ENCODE measurements around the gene EIF3I.
A peak's percentile ranks its signal among the peaks of the same experiment; 100 is the strongest.
"Not testable (repeated sequence)": the region's sequence is repeated elsewhere in the genome, so short reads cannot be mapped to it uniquely, and the experiment has no call there.

EIF3I gene

GRCh38 chr1:32232558-32233304 is 10.5 kb downstream of the EIF3I start:
- no peak for DNase-seq

GRCh38 chr1:32234792-32235191 is 12.6 kb downstream of the EIF3I start:
- no peak for DNase-seq

DNA sequence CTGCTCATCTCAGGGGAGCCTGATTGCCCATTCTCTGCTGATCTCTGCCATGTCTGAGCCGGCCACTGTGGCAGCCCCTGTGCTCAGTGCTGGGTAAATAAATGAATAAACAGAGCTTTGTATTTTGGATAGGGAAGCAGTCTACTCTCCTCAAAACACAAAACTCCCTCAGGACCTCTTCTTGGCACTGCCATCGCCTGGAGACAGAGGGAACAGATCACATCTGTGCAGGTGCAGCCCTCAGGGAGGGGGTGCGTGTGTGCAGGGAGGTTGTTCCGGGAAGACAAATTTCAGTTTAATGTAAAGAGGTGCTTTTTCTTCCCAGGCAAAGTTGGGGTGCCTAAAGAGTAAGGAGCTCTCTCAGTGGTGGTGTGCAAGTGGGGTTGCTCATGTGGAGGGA is 17.1 kb downstream of the EIF3I start:
- no peak for DNase-seq

DNA sequence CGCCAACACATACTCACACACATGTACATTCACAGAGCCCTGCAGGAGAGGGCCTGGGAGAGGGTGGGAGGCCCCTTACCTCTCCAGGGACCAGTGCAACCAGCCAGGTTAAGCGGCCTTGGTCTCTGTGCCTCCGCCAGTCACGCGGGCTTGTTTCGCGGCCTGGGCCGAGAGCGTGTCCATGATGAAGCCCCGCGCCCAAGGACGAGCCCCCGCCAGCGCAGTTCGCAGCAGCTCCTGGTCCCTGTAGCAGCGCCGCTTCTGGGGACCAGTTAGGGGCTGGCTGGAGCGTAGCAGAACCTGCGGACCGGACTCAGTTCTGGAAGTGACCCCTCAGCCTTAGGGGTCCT is 17.6 kb downstream of the EIF3I start:
- no peak for DNase-seq

DNA sequence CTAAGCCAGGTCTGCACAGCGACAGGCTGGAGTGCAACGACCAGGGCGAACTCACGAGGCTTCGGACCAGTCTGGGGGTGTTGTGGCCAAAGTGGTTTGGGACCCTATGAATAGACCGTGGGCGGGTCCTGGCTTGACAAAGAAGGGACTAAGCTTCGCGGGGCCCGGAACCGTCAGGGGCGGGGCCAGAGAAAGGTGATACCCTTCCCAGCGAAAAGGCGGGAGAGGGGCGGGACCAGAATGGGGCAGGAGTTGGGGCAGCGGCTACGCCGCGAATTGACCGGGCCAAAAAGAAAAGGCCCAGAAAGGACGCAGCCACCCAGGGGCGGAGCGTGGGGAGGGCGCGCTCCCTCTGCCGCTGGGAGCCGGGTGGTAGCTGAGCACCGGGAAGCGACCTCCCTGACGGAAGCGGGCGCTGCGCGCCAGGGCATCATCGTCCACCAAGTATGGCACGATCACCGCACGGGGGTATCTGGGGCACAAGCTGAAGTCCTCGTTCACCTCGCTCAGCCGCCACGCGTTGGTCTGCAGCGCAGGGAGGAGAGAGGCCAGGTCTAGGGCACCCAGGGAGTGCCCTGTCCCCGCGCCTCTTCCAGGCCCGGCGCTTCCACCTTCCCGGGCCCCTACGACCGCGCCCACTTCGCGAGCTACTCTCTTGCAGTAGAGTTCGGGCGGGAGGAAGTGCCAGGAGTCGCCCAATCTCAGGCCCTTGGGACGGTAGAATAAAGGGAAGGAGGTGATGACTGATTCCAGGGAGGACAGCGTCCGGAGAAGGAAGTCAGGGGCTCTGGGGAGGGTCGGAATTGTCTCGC is 18.1 kb downstream of the EIF3I start:
- no peak for DNase-seq

GRCh38 chr1:32241001-32241763 is 19.0 kb downstream of the EIF3I start:
- DNase-seq = no peak

DNA sequence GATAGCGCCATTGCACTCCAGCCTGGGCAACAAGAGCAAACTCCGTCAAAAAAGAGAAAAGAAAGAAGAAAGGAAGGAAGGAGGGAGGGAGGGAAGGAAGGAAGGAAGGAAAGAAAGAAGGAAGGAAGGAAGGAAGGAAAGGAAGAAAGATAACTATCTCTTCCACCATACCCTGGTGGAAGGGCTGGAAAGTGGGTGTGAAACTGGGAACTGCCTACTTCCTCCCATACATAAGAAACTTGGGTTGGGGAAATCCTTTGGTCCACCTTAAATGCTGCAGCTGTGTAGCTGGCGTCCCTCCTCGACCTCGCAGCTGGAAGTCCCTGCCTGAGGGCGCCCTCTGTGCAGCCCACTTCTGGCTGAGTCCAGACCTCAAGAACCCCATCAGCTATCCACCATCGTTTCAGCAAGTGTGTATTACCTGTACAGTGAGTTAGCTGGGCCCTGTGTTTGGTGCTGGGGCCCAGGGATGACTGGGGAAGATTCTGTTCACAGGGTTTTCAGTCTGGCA is 20.2 kb downstream of the EIF3I start:
- no peak for DNase-seq

DNA sequence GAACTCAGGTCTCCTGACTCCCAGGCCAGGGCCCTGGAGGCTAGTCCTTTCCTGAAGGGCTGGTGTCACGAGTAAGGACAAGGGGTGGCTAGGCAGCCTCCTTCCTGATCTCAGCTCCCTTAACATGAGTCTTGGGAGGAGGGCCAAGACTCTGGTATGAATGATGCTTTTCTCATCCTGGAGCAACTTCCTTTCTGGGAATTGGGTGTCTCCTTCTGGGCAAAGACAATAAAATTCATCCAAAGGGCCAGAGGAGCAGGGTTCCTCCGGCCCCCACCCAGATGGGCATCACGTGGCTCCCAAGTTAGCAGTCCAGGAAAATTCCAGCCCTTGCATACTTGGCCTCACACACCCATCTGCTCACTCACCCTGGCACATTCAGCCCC is 24.7 kb downstream of the EIF3I start, which contains the start of gene FAM167B:
Gene FAM167B, plus strand, starts transcription at position 335 of the 386 bp plus-strand sequence. CDS start 200 bp downstream, outside the sequence.
- no peak for DNase-seq

GRCh38 chr1:32247452-32247851 is 25.2 kb downstream of the EIF3I start:
- DNase-seq = no peak

DNA sequence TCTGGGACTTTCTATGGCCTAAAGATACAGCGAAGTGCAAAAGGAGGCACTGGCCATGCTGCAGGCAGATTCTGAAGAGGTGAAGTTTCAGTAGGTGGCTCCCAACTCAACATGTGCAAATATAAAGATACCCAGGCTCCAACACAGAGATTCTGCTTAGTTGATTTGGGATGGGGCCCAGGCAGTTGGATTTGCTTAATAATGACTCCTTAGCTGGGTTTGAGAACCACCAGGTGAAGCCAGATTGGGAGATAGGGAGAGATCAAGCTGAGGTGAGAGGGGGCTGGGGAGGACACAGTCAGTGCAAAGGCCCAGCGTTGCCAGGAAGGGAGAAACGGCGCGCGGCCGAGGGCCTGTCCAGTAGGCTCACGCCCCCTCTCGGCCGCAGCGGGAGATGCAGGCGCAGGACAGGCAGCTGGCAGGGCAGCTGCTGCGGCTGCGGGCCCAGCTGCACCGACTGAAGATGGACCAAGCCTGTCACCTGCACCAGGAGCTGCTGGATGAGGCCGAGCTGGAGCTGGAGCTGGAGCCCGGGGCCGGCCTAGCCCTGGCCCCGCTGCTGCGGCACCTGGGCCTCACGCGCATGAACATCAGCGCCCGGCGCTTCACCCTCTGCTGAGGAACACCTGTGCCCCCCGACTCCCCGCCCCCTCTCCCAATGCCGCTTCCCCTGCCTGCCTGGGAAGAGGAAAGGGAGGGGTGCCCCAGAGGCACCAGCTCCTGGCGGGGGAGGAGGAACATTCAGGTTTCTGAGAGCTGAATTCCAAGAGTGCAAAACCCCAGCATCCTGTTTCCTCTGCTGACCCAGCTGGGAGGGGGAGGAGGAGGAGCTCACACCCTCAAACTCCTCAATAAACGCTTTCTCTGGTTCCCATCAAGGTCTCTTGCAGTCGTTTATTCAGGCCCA is 26.0 kb downstream of the EIF3I start:
- DNase-seq = peak; percentile 71

DNA sequence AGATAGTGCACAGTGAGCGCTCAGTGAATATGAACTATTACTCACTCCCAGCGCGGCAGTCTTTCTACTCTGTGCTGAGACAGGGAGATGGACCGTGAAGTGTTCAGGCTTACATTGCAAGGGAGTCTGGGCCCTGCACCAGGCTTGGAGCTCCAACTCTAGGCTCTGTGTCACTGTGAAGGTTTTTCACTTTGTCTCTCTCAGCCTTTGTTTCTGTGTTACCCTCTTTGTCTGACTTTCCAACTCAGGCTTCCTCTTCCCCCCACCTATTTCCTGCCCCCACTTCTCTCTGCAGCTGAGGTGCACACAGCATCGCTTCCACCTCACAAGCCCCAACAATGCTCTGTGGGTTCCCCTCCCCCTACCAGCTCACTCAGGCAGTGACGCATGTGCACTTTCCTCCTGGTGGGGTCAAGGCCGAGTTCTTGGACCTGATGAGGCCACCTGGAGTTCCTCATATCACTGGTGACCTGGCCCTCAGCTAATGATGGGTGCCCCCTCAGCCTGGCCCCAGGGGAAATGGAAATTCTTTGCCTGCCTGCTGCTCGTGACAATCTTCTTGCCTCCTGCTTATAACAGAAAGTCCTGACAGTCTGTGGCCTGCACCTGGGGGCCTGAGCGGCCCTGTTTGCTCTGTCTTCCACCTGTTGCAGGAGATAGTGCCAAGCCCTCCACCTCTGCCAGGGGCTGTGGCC is 27.8 kb downstream of the EIF3I start:
- DNase-seq = no peak

GRCh38 chr1:32250893-32251716 is 28.9 kb downstream of the EIF3I start, which contains the start of gene LCK:
LCK (plus strand) TSS chr1:32251265; CDS start chr1:32274330, 23,065 bp downstream.
- DNase-seq = no peak

DNA sequence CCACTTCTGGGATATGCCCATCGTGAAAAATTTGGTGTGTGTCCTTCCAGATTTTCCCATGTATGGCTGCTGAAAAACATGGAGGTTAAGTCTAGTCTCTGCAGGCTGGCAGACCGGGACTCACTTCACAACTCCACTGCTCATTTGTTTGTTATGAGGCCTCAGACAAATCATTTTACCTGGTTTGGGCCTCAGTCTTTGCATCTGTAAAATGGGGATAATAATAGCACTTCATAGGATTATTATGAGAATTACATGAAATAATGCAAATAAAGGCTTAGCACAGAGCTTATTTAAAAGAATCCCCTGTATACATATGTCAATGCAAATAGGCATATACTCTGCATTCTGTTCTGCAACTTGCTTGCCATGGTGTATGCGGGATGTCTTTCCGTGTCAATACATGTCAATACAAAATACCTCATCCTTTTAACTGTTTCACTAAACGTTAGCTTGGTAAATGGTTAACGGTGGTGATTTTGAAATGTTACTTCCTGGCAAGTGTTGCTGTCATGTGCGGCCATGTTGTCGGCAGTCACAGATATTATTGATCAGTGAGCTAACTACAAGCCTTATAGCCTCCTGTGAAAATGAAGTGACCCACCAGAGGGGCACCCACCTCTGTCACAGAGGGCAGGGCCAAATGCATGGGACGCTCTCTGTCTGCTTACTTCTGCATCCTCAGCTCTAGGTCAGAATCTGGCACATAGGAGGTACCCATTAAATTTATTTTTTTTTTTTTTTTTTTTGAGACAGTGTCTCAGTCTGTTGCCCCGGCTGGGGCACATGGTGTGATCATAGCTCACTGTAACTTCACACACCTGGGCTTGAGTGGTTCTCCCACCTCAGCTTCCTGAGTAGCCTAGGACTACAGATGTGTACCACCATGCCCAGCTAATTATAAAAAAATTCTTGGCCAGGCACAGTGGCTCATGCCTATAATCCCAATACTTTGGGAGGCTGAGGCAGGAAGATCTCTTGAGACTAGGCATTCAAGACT is 33.2 kb downstream of the EIF3I start:
- no peak for DNase-seq

DNA sequence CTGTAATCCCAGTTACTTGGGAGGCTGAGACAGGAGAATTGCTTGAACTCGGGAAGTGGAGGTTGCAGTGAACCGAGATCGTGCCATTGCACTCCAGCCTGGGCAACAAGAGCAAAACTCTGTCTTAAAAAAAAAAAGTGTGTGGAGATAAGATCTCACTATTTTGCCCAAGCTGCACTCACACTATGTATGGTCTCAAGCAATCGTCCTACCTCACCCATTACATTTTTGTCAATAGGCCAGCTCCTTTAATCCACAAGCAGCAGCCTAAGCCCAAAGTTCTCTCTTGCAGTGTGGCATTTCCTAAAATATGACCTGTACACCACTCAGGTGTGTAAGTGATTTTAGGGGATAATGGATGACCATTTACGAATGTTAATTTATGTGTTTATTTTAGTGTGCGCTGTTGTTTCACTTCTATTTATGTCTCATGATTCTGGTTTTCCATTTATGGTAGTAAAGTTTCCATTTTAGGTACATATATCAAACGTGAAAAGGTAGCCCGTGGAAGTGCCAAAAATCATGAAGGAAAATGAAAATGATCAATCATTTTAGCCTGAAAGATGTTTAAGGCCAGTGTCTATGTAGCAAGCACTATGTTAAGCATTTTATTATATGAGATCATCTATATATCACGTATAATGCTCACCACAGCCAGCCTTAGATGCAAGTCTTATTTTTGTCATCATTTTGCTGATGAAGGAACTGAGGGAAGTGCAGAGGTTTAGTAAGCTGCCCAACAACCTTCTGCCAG is 34.4 kb downstream of the EIF3I start:
- no peak for DNase-seq

GRCh38 chr1:32257227-32257508 is 35.0 kb downstream of the EIF3I start:
- no peak for DNase-seq

DNA sequence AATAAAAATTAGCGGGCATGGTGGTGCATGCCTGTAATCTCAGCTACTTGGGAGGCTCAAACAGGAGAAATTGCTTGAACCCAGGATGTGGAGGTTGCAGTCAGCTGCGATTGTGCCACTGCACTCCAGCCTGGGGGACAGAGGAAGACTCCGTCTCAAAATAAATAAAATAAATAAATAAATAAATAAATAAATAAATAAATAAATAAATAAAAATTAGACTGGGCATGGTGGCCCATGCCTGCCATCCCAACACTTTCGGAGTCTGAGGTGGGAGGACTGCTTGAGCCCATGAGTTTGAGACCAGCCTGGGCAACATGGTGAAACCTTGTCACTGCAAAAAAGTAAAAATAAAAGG is 41.0 kb downstream of the EIF3I start:
- DNase-seq = not testable (repeated sequence)

GRCh38 chr1:32263744-32264143 is 41.5 kb downstream of the EIF3I start:
- no peak for DNase-seq

GRCh38 chr1:32265846-32266245 is 43.6 kb downstream of the EIF3I start:
- DNase-seq = no peak

Measured in 8988T (cell line).